ENCODE measurements around the gene RAI14. TPM values are rescaled to one million over a fixed set of nuclear protein-coding genes. Genes with fewer than 3 reads are reported as not detected.

Gene RAI14
- total RNA-seq, 4 donors from 2014 or later, result 16.4 to 32.2 (median 18.8) TPM

DNA sequence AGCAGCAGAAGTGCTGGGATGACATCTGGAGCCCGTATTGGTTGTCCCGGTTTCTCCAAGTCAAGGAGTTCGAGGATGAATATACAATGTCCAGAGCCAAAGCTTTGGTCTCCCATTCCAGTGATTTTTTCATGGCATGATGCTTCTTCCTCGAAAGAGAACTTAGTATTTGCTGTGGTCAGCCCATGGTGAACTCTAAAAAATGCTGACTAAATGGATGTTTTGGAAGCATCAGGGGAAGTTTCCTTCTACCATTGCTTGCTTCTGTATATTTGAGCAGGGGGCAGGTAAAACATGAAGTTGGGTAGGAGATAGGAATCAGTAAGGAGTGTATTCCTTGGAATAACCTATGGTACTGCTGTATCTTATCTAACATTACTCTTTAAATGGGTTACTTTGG, 191.4 kb downstream of the RAI14 start:
- TF ChIP-seq, protein P1, sequence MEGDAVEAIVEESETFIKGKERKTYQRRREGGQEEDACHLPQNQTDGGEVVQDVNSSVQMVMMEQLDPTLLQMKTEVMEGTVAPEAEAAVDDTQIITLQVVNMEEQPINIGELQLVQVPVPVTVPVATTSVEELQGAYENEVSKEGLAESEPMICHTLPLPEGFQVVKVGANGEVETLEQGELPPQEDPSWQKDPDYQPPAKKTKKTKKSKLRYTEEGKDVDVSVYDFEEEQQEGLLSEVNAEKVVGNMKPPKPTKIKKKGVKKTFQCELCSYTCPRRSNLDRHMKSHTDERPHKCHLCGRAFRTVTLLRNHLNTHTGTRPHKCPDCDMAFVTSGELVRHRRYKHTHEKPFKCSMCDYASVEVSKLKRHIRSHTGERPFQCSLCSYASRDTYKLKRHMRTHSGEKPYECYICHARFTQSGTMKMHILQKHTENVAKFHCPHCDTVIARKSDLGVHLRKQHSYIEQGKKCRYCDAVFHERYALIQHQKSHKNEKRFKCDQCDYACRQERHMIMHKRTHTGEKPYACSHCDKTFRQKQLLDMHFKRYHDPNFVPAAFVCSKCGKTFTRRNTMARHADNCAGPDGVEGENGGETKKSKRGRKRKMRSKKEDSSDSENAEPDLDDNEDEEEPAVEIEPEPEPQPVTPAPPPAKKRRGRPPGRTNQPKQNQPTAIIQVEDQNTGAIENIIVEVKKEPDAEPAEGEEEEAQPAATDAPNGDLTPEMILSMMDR (IDR thresholded peaks at IDR 0.05), result no peak
- DNase-seq (ENCODE audit: low spot score) (no peak), ATAC-seq (ENCODE audit: low FRiP score) (no peak)

- TF ChIP-seq, protein P1 (IDR thresholded peaks at IDR 0.05), result no peak
- ATAC-seq (ENCODE audit: low FRiP score) (no peak), DNase-seq (ENCODE audit: low spot score) (no peak)
Observed at GRCh38 chr5:34848230-34848629, 192.1 kb downstream of the RAI14 start.

- DNase-seq (ENCODE audit: low spot score) (no peak), ATAC-seq (ENCODE audit: low FRiP score) (no peak)
- TF ChIP-seq, protein P1 (IDR thresholded peaks at IDR 0.05), result no peak
Observed at GRCh38 chr5:34849253-34849652, 193.1 kb downstream of the RAI14 start.

DNA sequence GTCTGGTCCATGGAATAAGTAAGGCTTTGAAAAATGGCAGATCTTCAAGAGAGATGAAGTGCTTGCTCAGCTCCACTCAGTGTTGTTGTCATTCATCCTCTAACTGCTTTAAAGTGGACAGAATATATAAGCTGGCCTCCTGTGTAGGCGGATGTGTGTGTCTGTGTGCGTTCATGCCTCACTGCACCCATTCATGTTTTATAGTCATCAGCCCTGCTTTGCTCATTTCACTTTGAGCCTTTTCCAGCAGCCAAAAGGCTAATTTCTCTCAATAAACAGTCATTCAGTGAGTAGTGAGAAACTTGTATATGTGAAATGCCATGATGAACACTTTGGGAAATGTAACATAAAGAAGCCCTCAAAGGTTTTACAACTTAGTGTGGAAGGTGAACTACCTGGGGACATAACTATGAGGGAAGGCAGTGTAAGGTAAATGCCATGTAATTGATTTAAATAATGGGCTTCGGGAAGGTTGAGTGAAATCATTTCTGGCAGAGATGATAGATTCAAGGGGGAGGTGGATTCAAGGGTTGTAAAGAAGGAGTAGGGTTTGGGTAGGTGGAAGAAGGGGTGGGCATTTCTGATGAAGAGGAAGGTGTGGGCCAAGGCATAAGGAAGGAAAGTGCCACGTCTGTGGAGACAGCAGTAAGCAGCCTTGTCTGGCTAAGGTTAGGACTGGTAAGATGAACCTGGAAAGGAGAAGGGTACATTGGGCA, 198.5 kb downstream of the RAI14 start:
- ATAC-seq (ENCODE audit: low FRiP score) (no peak), DNase-seq (ENCODE audit: low spot score) (no peak)
- TF ChIP-seq, protein P1 (IDR thresholded peaks at IDR 0.05), result no peak

DNA sequence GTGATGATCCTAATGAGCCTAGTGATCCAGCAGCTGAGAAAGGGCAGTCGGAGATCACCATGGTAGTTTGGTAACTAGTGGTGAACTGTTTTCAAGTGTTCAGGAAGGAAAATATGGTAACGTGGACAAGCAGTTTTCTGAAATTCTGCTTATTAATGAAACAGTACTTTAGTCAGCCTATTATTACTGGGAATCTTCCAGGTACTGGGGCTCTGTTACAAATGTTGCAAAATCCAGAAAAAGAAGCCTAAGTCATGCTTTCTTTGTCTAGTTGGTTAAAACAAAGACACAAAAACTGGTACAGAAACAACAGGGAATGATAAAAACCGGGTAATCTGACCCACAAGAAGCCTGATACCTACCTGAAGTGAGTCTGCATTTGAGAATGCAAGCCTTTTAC, 201.0 kb downstream of the RAI14 start:
- ATAC-seq (ENCODE audit: low FRiP score) (no peak), DNase-seq (ENCODE audit: low spot score) (no peak)
- TF ChIP-seq, protein P1 (IDR thresholded peaks at IDR 0.05), result no peak

DNA sequence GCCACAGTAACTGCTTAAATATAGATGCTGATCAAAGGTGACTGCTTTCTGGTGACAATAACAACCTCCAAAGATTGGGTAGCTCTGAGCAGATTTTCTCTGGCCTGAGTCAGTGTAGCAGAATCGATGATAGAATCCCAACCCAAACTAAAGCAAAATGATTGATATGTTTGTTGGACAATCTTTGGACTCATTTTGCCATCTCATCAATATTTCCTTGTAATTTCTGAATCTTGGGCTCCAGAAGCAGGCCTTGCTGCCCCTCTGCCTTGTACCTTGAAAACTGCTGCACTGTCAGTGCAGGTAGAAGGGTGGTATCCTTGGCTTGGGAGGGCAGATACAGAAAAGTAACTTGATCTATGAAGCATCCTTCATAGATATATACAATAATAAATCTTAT, 201.8 kb downstream of the RAI14 start:
- no peak for DNase-seq (ENCODE audit: low spot score)
- TF ChIP-seq, protein P1 (IDR thresholded peaks at IDR 0.05), result no peak
- no peak for ATAC-seq (ENCODE audit: low FRiP score)

- TF ChIP-seq, protein P1 (IDR thresholded peaks at IDR 0.05), result no peak
- no peak for DNase-seq (ENCODE audit: low spot score)
- no peak for ATAC-seq (ENCODE audit: low FRiP score)
Observed at GRCh38 chr5:34858790-34859189, 202.7 kb downstream of the RAI14 start.

All from omental fat pad (tissue), 4 donors.